PFSK-1 (cell line): ENCODE results near the gene TTLL10.

Experiments used
- POLR2AphosphoS5 ChIP-seq: IDR thresholded peaks from 2 replicates; pipeline ENCODE4 v1.6.1; 2012; ENCODE audit warnings: low read depth, mild to moderate bottlenecking, control low read depth, low read length, moderate library complexity
- SIN3A ChIP-seq: IDR thresholded peaks from 2 replicates; pipeline ENCODE4 v1.6.1; 2012; ENCODE audit warnings: mild to moderate bottlenecking, low read length, moderate library complexity, borderline replicate concordance; ENCODE audit not compliant: insufficient read depth

- no peak for TF ChIP-seq POLR2AphosphoS5
- no peak for TF ChIP-seq SIN3A
These were observed 45.7 kb downstream of the TTLL10 start for GRCh38 chr1:1219341-1219740.
